SK-N-SH treated with all-trans-retinoic acid at 6 μM for 48 hours (cell line): ENCODE measurements around the gene STING1.
A peak's percentile ranks its signal among the peaks of the same experiment; 100 is the strongest.

Source experiments
- ATAC-seq: fragments of 200-7000 bp; cut with Tn5 transposase; 3 replicates; pipeline ENCODE4 v1.9.1; 2020; ENCODE audit warnings: mild to moderate bottlenecking, moderate library complexity
- CSDC2 ChIP-seq: fragments of 250-450 bp; sonication (Bioruptor Pico); IDR thresholded peaks from 2 replicates; pipeline ENCODE4 v1.5.0; 2020; ENCODE audit warnings: mild to moderate bottlenecking, moderate library complexity
- ESRRG ChIP-seq: fragments of 250-450 bp; sonication (Bioruptor Pico); IDR thresholded peaks from 2 replicates; pipeline ENCODE4 v1.6.1; 2021; ENCODE audit warnings: mild to moderate bottlenecking
- GLIS3 ChIP-seq: fragments of 250-450 bp; sonication (Bioruptor Pico); IDR thresholded peaks from 2 replicates; pipeline ENCODE4 v1.5.0; 2020; ENCODE audit warnings: mild to moderate bottlenecking, moderate library complexity
- OSR1 ChIP-seq: fragments of 250-450 bp; sonication (Bioruptor Pico); IDR thresholded peaks from 2 replicates; pipeline ENCODE4 v1.8.0; 2022; ENCODE audit warnings: moderate library complexity, mild to moderate bottlenecking, inconsistent platforms
- RARB ChIP-seq: fragments of 250-450 bp; sonication (Bioruptor Pico); IDR thresholded peaks from 2 replicates; pipeline ENCODE4 v1.8.0; 2021; ENCODE audit warnings: mild to moderate bottlenecking, moderate library complexity
- SNAI2 ChIP-seq: fragments of 250-450 bp; sonication (Bioruptor Pico); IDR thresholded peaks from 2 replicates; pipeline ENCODE4 v1.5.0; 2020; ENCODE audit warnings: mild to moderate bottlenecking, moderate library complexity
- TCF4 ChIP-seq: fragments of 250-450 bp; sonication (Bioruptor Pico); IDR thresholded peaks from 2 replicates; pipeline ENCODE4 v1.8.0; 2021; ENCODE audit warnings: mild to moderate bottlenecking, moderate library complexity, borderline replicate concordance
- TOX ChIP-seq: fragments of 250-450 bp; sonication (Bioruptor Pico); IDR thresholded peaks from 2 replicates; pipeline ENCODE4 v1.8.0; 2021; ENCODE audit warnings: mild to moderate bottlenecking, moderate library complexity, borderline replicate concordance
- ZFP3 ChIP-seq: fragments of 250-450 bp; sonication (Bioruptor Pico); IDR thresholded peaks from 2 replicates; pipeline ENCODE4 v1.5.0; 2020; ENCODE audit warnings: mild to moderate bottlenecking, moderate library complexity
- ZFP30 ChIP-seq: fragments of 450-650 bp; formaldehyde crosslinking; IDR thresholded peaks from 2 replicates; pipeline ENCODE4 v1.5.0; 2022; ENCODE audit warnings: mild to moderate bottlenecking, moderate library complexity
- ZNF565 ChIP-seq: fragments of 450-650 bp; formaldehyde crosslinking; conservative IDR thresholded peaks from 2 replicates; pipeline ENCODE4 v1.5.0; 2020; ENCODE audit warnings: low read depth, mild to moderate bottlenecking, moderate library complexity
- ZNF70 ChIP-seq: fragments of 450-650 bp; formaldehyde crosslinking; IDR thresholded peaks from 2 replicates; pipeline ENCODE4 v1.5.0; 2020; ENCODE audit warnings: mild to moderate bottlenecking, moderate library complexity
- ZNF8 ChIP-seq: fragments of 450-650 bp; formaldehyde crosslinking; IDR thresholded peaks from 2 replicates; pipeline ENCODE4 v1.5.0; 2020; ENCODE audit warnings: mild to moderate bottlenecking, moderate library complexity
- TF ChIP-seq, protein P1 (sequence below): fragments of 250-450 bp; sonication (Bioruptor Pico); IDR thresholded peaks from 2 replicates; pipeline ENCODE4 v1.5.1; 2020; ENCODE audit warnings: low read depth, mild to moderate bottlenecking, moderate library complexity
- TF ChIP-seq, protein P2 (sequence below): fragments of 250-450 bp; sonication (Bioruptor Pico); IDR thresholded peaks from 2 replicates; pipeline ENCODE4 v1.5.1; 2021; ENCODE audit warnings: mild to moderate bottlenecking, moderate library complexity
- TF ChIP-seq, protein P3 (sequence below): fragments of 250-450 bp; sonication (Bioruptor Pico); IDR thresholded peaks from 2 replicates; pipeline ENCODE4 v1.8.0; 2020; ENCODE audit warnings: mild to moderate bottlenecking, moderate library complexity, borderline replicate concordance
- TF ChIP-seq, protein P4 (sequence below): fragments of 250-450 bp; sonication (Bioruptor Pico); IDR thresholded peaks from 2 replicates; pipeline ENCODE4 v1.8.0; 2021; ENCODE audit warnings: low read depth, mild to moderate bottlenecking, moderate library complexity, borderline replicate concordance
- TF ChIP-seq, protein P5 (sequence below): fragments of 250-450 bp; sonication (Bioruptor Pico); IDR thresholded peaks from 2 replicates; pipeline ENCODE4 v1.5.0; 2020; ENCODE audit warnings: mild to moderate bottlenecking, moderate library complexity

Gene STING1

DNA sequence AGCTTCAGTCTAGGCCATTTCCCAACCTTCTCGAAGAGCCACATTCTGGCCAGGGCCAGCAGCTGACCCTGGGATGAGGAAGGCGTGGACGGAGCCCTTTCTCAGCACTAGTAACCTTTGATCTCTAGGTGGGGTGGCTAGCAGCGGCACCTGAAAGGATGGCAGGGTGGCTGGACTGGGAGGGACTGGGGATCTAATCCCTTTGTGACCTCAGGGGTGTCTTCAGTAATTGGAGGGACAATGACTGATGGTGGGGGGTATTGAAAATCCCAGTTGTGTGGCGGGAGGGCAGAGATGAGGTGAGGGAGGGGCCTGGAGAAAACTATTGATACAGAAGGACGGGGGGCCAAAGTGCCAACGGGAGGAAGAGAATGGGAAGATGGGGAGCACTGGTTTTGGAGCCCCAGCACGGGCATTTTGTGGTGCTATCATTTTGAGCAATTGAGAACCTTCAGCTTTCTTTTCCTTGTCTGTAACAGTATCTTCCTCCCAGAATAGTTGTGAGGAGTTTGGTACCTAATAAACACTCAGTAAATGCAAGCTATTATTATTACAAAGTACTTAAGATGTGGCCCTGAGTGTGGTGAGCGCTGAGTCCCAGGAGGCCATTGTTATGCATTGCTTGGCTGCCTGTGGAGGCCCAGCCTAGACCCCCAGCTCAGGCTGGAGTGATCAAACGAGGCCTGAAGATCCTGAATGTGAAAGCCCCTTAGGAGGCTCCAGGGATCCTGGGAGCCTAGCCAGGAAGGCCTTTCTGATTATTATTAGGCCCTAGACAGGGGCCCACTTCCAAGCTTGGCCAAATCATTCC lies 41.3 kb upstream of the STING1 start:
- ATAC-seq = no peak
- TF ChIP-seq ZNF8 (no peak), OSR1 (CRISPR knock-in tag) (no peak), RARB (CRISPR knock-in tag) (no peak), SNAI2 (CRISPR knock-in tag) (no peak), TOX (CRISPR knock-in tag) (no peak), GLIS3 (CRISPR knock-in tag) (no peak), ZNF70 (CRISPR knock-in tag) (no peak), ESRRG (CRISPR knock-in tag) (no peak), ZFP3 (CRISPR knock-in tag) (no peak)
- TF ChIP-seq, protein P1, sequence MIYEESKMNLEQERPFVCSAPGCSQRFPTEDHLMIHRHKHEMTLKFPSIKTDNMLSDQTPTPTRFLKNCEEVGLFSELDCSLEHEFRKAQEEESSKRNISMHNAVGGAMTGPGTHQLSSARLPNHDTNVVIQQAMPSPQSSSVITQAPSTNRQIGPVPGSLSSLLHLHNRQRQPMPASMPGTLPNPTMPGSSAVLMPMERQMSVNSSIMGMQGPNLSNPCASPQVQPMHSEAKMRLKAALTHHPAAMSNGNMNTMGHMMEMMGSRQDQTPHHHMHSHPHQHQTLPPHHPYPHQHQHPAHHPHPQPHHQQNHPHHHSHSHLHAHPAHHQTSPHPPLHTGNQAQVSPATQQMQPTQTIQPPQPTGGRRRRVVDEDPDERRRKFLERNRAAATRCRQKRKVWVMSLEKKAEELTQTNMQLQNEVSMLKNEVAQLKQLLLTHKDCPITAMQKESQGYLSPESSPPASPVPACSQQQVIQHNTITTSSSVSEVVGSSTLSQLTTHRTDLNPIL (CRISPR knock-in tag) = no peak
- TF ChIP-seq, protein P2, sequence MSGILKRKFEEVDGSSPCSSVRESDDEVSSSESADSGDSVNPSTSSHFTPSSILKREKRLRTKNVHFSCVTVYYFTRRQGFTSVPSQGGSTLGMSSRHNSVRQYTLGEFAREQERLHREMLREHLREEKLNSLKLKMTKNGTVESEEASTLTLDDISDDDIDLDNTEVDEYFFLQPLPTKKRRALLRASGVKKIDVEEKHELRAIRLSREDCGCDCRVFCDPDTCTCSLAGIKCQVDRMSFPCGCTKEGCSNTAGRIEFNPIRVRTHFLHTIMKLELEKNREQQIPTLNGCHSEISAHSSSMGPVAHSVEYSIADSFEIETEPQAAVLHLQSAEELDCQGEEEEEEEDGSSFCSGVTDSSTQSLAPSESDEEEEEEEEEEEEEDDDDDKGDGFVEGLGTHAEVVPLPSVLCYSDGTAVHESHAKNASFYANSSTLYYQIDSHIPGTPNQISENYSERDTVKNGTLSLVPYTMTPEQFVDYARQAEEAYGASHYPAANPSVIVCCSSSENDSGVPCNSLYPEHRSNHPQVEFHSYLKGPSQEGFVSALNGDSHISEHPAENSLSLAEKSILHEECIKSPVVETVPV (CRISPR knock-in tag) = no peak
- TF ChIP-seq, protein P3, sequence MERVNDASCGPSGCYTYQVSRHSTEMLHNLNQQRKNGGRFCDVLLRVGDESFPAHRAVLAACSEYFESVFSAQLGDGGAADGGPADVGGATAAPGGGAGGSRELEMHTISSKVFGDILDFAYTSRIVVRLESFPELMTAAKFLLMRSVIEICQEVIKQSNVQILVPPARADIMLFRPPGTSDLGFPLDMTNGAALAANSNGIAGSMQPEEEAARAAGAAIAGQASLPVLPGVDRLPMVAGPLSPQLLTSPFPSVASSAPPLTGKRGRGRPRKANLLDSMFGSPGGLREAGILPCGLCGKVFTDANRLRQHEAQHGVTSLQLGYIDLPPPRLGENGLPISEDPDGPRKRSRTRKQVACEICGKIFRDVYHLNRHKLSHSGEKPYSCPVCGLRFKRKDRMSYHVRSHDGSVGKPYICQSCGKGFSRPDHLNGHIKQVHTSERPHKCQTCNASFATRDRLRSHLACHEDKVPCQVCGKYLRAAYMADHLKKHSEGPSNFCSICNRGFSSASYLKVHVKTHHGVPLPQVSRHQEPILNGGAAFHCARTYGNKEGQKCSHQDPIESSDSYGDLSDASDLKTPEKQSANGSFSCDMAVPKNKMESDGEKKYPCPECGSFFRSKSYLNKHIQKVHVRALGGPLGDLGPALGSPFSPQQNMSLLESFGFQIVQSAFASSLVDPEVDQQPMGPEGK (CRISPR knock-in tag) = no peak

DNA sequence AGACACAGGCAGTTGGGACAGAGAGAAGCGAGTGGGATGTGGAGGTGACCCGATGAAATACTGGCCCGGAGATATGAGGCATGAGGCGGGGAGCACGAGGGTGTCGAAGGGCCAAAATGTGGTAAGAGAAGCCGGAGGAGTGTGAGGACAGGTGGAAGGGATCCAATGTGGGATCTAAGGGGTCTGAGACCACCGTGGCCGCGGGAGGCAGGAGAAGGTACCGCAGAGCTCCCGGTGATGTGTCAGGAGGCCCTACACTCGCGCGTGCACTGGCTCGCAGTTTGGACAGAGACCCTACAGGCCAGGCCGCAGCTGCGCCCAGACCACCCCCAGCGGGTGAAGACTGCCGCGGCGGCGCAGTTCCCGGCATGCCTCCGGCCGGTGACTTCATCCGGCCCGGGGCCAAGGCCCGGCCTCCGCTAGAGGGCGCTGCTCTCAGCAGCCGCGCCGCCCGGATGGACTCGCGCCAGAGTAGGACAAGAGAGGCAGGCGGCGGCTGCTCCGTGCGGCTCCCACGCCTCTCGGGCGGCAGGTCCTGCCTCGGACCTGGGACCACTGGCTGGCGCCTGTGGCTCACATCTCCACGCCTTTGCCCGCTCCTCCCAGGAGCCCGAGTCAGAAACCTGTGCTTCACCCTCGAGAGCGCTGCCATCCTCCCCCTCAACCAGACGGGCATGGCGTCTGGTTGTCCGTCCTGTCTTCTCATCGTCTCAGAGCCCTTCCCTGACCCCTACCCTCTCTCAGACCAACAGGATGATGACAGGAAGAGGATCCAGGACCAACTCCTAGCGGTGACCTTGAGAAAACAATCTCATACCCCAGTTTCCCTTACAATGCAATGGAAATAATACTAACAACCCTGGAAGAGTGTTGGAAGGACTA lies 35.4 kb upstream of the STING1 start:
- 0 out of 2 replicates have a peak, but pooled peaks have one; percentile 35 for TF ChIP-seq ESRRG (CRISPR knock-in tag)
- peak; percentile 51; the same call in 1 of the 2 replicates for TF ChIP-seq SNAI2 (CRISPR knock-in tag)
- TF ChIP-seq ZNF8 = no peak
- TF ChIP-seq TCF4 = no peak
- peak; percentile 77; the same call in 1 of the 2 replicates for TF ChIP-seq ZFP3 (CRISPR knock-in tag)
- TF ChIP-seq ZNF70 (CRISPR knock-in tag) = 0 out of 2 replicates have a peak, but pooled peaks have one; percentile 15
- TF ChIP-seq, protein P4, sequence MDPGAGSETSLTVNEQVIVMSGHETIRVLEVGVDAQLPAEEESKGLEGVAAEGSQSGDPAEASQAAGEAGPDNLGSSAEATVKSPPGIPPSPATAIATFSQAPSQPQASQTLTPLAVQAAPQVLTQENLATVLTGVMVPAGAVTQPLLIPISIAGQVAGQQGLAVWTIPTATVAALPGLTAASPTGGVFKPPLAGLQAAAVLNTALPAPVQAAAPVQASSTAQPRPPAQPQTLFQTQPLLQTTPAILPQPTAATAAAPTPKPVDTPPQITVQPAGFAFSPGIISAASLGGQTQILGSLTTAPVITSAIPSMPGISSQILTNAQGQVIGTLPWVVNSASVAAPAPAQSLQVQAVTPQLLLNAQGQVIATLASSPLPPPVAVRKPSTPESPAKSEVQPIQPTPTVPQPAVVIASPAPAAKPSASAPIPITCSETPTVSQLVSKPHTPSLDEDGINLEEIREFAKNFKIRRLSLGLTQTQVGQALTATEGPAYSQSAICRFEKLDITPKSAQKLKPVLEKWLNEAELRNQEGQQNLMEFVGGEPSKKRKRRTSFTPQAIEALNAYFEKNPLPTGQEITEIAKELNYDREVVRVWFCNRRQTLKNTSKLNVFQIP (CRISPR knock-in tag) = no peak
- TF ChIP-seq OSR1 (CRISPR knock-in tag) = no peak
- TF ChIP-seq ZNF565 (CRISPR knock-in tag) = 0 out of 2 replicates have a peak, but pooled peaks have one; percentile 39
- TF ChIP-seq, protein P5, sequence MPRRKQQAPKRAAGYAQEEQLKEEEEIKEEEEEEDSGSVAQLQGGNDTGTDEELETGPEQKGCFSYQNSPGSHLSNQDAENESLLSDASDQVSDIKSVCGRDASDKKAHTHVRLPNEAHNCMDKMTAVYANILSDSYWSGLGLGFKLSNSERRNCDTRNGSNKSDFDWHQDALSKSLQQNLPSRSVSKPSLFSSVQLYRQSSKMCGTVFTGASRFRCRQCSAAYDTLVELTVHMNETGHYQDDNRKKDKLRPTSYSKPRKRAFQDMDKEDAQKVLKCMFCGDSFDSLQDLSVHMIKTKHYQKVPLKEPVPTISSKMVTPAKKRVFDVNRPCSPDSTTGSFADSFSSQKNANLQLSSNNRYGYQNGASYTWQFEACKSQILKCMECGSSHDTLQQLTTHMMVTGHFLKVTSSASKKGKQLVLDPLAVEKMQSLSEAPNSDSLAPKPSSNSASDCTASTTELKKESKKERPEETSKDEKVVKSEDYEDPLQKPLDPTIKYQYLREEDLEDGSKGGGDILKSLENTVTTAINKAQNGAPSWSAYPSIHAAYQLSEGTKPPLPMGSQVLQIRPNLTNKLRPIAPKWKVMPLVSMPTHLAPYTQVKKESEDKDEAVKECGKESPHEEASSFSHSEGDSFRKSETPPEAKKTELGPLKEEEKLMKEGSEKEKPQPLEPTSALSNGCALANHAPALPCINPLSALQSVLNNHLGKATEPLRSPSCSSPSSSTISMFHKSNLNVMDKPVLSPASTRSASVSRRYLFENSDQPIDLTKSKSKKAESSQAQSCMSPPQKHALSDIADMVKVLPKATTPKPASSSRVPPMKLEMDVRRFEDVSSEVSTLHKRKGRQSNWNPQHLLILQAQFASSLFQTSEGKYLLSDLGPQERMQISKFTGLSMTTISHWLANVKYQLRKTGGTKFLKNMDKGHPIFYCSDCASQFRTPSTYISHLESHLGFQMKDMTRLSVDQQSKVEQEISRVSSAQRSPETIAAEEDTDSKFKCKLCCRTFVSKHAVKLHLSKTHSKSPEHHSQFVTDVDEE (CRISPR knock-in tag) = 0 out of 2 replicates have a peak, but pooled peaks have one; percentile 54
- 0 out of 2 replicates have a peak, but pooled peaks have one; percentile 42 for TF ChIP-seq CSDC2
- no peak; the same call in 1 of the 2 replicates for TF ChIP-seq ZFP30
- no peak for TF ChIP-seq TOX (CRISPR knock-in tag)
- peak; percentile 89 for ATAC-seq
